ENCODE results near the gene DUOXA1.
"Not testable (repeated sequence)": the region's sequence is repeated elsewhere in the genome, so short reads cannot be mapped to it uniquely, and the experiment has no call there.

DUOXA1 gene

DNA sequence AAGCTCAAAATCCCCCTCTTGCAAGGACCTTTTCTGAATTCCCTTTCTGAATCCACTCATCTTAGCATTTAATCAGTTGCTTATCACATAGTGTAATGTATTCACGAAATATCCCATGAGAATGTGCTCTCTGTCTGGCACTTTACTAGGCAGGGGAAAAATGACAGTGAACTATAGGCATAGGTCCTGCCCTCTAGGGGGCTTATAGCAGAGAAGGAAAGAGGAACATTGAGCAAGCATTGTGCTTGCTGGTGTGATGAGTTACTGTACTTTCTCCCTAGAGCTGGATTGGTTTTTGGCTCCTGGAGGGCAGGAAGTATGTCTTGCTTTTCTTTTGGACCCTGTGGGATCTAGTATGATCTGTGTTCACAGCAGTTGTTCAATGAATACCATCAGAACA, 42.2 kb downstream of the DUOXA1 start:
- FAIRE-seq = no peak

DNA sequence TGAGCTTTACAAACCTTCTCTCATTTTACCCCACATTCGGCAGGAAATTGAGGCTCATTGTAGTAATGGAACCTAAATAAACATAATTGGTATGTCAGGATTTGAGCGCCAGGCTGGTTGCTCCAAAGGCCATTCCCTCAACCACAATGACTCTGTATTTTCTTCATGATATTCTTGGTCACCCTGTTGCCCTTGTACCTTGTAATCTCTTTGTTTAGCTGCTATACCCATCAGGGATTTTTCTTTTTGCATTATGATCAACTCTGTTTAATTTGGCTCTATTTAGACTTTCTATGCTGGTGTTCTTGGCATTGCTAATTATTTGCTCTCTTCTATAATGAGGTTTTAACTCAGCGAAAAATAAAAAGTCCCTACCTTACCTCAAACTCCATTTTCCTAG, 45.5 kb downstream of the DUOXA1 start:
- no peak for FAIRE-seq

DNA sequence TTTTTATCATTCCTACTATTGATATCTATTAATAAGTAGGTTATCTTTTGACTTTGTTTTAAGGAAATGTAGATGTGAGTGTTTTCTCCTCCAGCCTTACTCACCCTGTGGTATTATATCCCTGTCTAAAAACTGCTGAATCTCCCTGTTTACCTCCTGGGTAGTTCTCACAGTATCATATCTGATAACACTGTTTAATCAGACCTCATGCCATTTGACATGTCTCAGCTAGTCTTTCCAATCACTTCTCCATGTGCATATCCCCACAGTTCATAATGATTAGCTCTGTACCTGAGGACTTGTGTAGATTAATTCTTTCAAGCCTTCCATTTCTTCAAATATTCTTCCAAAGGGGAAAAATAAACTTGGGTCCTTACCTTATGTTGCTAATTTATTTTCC, 46.5 kb downstream of the DUOXA1 start:
- no peak for FAIRE-seq

DNA sequence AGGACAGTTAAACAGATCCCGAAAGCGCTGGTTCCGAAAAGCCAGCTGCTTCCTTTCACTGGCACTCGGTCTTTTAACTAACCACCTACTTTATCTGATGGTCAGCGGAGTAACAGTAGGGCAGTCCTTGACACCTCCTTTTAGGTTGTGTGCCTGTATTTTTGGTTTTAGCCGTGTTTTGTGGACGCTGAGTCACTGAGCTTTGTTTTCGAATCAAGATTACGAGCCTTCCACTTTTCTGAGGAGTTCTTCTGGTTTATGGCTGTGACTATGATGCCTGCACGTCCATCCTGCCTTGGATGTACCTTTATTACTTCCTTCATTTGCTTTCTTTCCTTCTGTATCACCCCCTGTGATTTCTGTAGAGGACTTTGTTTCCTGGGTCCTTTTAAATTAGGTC, 47.3 kb downstream of the DUOXA1 start:
- FAIRE-seq = not testable (repeated sequence)

DNA sequence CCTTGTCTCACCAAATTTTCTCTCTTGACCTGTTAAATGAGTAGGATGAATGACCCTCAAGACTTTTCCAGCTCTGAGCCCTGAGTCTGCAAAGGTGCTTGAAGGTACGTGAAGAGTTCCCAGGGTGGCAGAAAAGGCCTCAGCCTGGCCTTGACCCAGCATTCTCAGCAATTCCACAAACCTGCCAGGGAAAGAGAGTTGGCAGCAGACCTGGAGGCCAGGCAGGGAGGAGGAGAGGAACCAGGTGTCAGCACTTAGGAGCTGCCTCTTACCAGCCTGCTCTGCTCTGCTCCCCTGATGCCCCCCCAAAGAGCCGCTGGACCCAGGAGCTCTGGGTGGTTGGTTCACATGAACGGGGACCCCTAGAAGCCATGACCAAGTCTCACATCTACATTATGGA, 49.1 kb downstream of the DUOXA1 start:
- not testable (repeated sequence) for FAIRE-seq

DNA sequence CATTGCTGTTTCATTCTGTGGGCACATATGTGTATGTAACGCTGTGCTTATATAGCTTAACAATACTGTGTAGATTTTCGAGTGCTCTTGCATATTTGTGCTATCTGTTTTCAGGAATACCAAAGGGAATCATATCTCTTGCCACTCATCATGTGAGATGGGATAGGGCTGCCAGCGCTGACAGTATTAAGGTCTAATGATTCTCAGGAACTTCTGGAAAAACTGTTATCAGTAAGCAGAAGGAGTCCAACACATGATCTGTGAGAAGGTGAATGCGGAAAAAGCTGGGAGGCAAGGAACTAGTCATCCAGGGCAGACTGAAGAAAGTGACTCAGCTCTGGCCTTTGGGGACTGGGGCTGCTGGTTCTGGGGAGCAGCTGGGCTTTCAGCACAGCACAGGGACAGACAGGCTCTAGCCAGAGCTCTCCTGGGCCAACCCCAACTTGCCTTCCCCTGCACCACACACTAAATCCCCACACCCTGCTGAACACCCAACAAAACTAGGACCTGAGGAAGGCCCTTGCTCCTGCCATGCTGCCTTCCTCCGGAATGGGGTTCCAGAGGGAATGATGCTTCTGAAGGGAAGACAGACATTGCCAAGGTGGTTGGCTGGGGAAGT, 49.9 kb downstream of the DUOXA1 start:
- FAIRE-seq = not testable (repeated sequence)

DNA sequence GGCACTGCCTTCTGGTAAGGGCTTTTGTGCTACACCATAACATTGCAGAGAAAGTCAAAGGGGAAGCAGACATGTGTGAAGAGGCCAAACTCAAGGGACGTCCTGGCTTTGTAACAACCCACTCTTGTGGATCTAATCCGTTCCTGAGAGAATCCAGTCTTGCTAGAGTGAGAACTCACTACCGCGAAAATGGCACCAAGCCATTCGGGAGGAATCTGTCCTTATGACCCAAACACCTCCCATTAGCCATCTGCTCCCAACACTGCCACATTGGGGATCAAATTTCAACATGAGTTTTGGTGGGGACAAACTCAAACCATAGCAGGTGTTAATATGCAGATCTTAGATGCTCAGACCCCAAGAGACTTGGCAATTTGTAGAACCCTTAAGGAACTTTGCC, 50.5 kb downstream of the DUOXA1 start:
- not testable (repeated sequence) for FAIRE-seq

DNA sequence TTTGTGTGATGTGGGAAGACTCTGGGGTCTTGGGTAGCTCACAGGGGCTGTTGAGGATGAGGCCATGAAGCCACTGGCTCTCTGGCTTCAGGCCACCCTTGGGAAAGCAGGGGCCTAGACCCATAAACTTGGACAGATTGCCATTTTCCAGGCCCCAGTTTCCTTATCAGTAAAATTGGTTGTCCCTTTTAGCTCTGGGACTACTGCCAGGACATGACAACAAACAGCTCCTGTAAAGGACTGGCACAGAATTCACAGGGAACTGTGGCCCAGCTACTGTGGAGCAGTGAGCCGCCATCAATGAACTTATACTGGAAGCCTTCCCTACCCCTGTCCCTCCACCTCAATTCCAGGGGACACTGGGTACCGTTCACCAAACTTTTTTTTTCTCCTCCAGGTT, 52.3 kb downstream of the DUOXA1 start:
- FAIRE-seq = not testable (repeated sequence)

DNA sequence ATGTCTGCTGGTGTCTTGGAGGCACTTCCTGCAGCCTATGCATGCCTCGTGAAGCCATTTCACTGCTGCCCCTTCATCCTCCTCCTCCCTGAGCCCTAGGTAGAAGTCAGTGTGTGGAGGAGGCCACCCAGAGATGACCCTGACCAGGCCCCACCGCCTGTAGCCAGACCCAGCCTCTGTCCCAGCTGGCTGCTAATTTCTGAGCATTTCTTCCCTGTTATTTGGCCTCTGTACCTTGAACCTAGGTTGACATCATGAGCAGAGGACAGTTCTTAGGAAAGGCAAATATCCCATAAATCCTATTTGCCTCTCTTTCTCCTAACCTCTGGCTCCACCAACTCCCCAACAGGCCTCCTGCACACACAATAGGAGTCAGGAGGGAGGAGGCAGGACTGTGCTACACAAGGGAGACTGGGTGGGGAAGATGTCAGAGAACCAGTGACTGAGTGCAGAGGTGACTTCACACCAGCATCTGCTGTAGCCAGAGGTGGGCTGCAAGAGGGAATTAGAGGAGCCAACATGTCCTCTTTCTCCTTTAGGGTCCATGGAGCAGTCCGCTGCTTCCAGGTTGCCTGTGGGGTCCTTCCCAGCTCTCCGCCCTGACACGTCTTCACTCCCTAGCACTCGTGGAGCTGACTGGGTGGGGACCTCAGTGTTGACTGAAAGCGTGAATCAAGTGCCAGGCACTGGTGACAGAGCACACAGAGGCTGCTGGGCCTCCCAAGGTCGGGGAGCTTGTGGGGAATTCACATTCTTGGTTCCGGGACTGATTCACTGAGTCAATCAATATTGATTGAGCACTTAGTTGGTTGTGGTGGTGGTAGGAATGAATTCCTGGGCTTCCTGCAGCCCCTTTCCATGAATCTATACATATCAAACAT, 54.0 kb downstream of the DUOXA1 start:
- not testable (repeated sequence) for FAIRE-seq

DNA sequence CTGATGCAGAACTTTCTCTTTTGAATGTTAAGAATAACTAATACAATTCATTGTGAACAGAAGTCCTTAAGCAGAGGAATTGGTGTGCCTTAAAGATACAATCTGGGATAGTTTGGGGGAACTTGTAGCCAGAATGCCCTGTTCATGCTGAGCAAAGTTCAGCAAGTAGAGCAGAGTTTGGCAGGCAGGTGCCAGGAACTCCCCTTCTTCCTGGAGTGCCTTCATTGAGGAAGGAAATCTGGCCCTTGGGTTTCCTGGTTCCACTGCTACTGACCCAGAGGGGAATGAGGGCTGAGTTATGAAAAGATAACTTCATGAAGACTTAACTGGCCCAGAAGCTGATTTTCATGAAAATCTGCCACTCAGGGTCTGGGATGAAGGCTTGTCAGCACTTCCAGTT, 56.1 kb downstream of the DUOXA1 start:
- not testable (repeated sequence) for FAIRE-seq

DNA sequence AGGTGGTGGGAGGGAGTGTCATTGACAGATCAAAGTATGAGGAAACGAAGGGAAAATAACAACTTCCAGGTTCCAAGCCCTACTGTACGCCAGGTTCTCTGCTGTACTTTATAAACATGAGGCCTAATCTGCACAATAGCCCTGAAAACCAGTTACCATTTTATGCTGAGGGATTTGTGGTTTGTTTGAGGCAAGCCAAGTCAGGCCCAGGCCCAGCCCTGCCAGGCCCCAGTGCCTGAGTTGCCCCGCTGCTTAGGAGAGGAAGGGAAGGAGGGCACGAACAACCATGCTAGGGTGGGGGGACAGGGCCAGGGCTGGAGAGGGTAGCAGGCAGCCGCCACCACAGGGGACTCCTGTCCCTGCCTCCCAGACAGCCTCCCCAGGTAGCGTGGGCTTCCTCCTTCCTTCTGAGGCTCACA, 59.7 kb downstream of the DUOXA1 start:
- not testable (repeated sequence) for FAIRE-seq

All from endometrium (tissue), 2 donors.